GM12891 (cell line): ENCODE data around the gene SOX10.

ENCODE experiments used
- DNase-seq: peaks from one replicate; pipeline ENCODE4 v3.0.0; 2011; ENCODE audit warnings: low spot score; ENCODE audit not compliant: insufficient read length
- FAIRE-seq: peaks from 2 replicates; lab custom pipeline; 2011; peaks lifted over from hg19 to GRCh38; lab: Jason Lieb, UNC
- PAX5 ChIP-seq: IDR thresholded peaks from 2 replicates; pipeline ENCODE4 v1.6.1; 2011; ENCODE audit warnings: low read length, moderate library complexity, mild to moderate bottlenecking; ENCODE audit not compliant: insufficient read depth, severe bottlenecking
- POLR2A ChIP-seq: IDR thresholded peaks from 2 replicates; pipeline ENCODE4 v1.6.1; 2011; ENCODE audit warnings: low read depth, low read length, control low read depth
- POLR2AphosphoS5 ChIP-seq: IDR thresholded peaks from 2 replicates; pipeline ENCODE4 v1.6.1; 2011; ENCODE audit warnings: low read depth, low read length, control low read depth
- POU2F2 ChIP-seq: IDR thresholded peaks from 2 replicates; pipeline ENCODE4 v1.6.1; 2011; ENCODE audit warnings: low read depth, mild to moderate bottlenecking, control low read depth, low read length, moderate library complexity
- SPI1 ChIP-seq: IDR thresholded peaks from 2 replicates; pipeline ENCODE4 v1.6.1; 2011; ENCODE audit warnings: low read depth, low read length, control low read depth
- TAF1 ChIP-seq: IDR thresholded peaks from 2 replicates; pipeline ENCODE4 v1.6.1; 2011; ENCODE audit warnings: low read depth, low read length, control low read depth

SOX10 gene

DNA sequence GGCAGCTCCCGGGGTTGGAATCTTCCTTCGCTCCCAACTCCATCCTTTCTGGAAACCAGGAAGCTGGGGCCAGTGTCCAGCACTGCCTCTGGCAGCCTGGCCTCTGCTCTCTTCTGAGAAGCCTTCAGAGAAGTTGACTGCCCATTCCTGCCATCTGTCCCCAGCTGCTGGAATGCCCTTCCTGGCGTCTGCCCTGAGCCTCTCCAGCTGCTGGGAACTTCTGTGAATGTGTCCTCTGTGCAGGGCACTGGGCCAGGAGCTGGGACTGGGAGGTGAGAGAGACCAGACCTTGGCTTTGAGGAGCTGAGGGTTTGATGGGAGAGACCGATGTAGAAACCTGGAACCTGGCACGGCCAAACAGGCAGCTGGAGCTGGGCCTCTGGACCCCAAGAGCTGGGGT, 5.9 kb upstream of the SOX10 start:
- FAIRE-seq = no peak
- no peak for DNase-seq
- TF ChIP-seq TAF1 (no peak), POLR2AphosphoS5 (no peak), POLR2A (no peak), PAX5 (no peak), SPI1 (no peak), POU2F2 (no peak)

DNA sequence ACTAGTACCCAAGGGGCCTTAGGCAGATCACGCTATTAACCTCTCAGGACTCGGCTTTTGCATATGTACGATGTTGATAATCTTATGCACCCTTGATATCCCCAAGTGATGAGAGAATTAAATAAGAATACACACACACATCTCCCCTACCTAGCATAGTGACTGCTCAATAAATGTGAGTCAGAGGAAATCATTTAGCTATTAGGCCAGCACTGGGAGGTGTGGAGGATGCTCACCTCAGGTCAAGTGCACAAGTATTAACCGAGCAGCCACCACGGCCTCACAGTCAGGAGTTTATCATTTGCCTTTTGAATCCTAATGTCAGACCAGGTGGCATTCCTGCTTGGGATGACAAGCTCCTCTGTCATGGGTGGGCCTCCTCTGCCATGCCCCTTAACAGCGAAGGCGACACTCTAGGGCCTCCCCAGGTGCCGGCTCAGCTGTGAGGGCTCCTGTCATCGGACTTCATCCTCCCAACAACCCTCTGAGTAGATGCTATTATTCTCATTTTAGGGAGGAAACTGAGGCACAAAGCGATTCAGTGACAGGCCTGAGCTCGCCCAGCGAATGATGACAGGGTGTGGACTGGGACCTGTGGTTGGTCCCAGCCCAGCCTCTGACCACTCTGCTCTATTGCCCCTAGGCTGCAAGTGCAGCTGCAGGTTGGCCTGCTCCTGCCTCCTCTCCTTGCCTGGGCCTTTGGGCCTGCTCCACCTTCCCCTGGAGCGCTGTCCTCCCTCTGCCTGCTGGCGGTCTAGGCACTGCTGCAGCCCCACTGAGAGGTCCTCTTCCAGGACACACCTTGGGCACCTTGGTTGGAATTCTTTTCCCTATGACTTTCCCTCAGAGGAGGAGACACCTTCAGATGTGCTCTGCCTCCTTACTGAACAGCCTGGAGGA, 5.0 kb upstream of the SOX10 start:
- no peak for FAIRE-seq
- no peak for DNase-seq
- TF ChIP-seq POU2F2 (no peak), POLR2AphosphoS5 (no peak), POLR2A (no peak), TAF1 (no peak), SPI1 (no peak), PAX5 (no peak)

DNA sequence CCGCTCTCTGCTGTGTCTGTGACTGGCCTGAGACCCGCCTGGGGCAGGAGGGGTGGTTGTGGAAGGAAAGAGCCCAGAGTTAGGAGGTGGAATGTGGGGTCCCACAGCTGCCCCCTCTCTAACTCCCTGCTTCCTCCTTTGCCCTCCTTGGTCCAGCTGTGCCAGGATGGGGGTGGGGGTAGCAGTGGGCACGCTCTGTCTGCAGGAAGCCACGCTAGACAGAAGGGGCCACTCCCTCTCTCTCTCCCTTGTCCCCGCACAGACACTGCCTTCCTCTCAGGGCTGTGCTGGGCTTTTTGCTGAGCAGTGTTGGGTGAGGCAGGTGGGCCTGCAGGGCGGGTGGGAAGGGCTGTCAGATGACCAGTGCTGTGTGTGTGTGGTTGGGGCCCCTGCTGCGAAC, 2.0 kb upstream of the SOX10 start:
- DNase-seq = no peak
- TF ChIP-seq POU2F2 = no peak
- TF ChIP-seq POLR2A = no peak
- no peak for TF ChIP-seq POLR2AphosphoS5
- TF ChIP-seq TAF1 = no peak
- TF ChIP-seq PAX5 = no peak
- TF ChIP-seq SPI1 = no peak
- FAIRE-seq = no peak

DNA sequence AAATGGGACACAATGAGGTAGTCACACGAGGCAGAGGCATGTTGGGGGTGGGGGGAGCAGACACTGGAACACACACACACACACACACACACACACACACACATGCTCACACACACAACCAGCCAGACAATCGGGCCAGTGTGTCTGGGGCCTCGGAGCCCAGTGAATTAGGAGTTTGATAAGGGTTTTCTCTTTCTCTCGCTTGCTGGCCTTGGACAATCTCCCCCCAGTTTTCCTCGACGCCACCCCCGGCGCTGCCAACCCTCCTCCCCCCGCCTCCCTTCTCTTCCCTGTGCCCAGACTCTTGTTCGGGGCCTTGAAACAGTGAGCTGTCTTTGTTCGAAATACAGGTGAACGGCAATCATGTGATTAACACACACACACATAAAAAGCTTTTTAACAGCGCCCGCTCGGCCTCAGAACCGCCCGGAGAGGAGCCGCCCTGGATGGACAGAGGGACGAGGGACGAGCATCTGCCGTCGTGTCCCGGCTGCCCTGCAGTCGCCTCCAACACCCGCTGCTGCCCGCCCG, 1.5 kb upstream of the SOX10 start:
- FAIRE-seq = no peak
- TF ChIP-seq SPI1 = no peak
- TF ChIP-seq TAF1 = no peak
- TF ChIP-seq PAX5 = no peak
- no peak for TF ChIP-seq POLR2AphosphoS5
- TF ChIP-seq POU2F2 = no peak

DNA sequence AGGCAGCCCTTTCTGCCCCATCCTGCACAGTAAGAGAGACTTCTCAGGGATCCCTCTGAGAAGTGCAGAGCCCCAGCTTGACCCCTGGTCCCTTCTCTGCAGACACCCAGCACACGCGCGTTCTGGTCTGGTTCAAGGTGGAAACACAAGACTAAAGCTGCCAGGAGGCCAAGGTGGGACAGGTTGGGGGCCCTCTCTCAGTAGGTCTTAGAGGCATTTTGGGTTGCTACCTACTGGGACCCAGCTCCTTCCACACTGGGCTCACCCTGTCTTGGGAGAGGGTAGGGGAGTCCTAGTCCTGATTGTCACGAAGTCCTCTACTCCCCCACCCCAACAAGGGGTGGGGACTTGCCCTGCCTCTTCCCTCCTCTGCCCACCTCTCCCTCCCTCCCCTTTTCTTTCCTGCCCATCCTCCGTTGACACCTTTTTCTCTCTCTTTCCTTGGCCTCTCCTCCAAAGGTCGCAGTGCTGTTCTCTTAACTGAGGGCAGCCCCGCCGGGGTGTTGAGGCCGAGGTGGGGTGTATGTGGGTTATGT, 763 bp upstream of the SOX10 start:
- TF ChIP-seq POU2F2 (no peak), POLR2A (no peak), SPI1 (no peak), PAX5 (no peak), TAF1 (no peak), POLR2AphosphoS5 (no peak)
- FAIRE-seq (no peak), DNase-seq (no peak)

More for the DNA sequence above, 1.5 kb upstream of the SOX10 start:
- no peak for DNase-seq

DNA sequence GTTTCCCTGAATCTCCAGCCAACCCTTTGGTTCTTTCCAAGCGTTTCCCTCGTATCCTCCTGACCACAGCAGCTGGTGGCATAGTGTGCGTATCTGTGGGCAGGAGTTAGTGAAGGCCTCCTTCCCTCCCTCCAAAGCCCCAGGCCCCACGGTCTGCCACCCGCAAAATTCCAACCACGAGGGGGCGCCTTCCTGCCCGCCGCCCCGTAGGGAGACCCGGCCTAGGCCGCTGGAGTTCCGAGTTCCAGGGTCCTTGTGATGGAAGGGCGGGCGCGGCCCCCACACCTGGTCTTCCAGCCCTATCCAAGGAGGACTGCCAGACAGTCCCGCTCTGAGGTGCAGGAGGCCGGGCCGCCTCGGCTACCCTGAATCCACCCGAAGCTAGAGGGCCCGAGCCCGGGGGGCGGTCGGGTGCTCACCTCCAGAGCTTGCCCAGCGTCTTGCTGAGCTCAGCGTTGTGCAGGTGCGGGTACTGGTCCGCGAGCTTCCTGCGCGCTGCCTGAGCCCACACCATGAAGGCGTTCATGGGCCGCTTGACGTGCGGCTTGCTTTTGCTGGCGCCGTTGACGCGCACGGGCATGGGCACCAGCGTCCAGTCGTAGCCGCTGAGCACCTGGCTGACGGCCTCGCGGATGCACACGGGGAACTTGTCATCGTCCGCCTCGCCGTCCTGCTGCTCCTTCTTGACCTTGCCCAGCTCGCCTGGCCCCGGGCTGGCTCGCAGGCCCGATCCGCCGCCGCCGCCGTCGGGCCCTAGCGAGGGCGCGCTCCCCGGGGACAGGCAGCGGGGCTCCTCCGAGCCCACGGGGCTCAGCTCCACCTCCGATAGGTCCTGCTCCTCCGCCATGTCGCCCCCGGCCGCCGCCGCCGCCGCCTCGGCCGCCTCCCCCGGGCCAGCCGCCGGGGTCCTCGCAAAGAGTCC, 1.2 kb downstream of the SOX10 start:
- FAIRE-seq (no peak), DNase-seq (no peak)
- no peak for TF ChIP-seq POLR2AphosphoS5
- TF ChIP-seq TAF1 = no peak
- TF ChIP-seq POLR2A = no peak
- TF ChIP-seq SPI1 = no peak
- no peak for TF ChIP-seq PAX5
- TF ChIP-seq POU2F2 = no peak

DNA sequence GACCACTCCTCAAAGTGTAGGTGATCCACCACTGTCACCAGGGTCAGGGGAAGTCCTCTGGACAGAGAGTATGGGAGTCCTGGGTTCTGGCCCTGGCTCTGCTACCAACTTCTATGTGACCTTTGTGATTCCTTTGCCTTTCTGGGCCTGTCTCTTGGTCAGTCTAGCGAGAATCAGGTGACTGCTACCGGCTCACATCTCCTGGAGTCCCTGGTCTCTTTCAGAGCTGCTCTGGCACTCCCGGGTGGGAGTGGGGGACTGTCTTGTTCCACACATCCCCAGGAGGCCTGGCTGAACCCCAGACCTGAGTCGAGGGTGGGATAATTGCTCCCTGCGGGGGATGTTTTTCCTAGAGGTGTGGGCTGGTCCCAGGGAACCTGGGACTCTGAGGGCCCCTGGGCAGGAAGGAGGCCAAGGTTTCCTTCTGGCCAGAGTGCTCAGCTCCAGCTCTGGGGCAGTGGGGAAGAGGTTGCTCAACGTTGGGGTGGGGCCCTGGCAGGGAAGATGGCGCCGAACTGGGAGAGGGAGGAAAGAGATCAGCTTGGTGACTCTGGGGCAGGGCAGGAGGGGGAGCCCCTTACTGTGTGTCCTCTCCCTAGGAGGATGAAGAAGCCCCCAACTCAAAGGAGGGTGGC, 2.1 kb downstream of the SOX10 start:
- no peak for DNase-seq

DNA sequence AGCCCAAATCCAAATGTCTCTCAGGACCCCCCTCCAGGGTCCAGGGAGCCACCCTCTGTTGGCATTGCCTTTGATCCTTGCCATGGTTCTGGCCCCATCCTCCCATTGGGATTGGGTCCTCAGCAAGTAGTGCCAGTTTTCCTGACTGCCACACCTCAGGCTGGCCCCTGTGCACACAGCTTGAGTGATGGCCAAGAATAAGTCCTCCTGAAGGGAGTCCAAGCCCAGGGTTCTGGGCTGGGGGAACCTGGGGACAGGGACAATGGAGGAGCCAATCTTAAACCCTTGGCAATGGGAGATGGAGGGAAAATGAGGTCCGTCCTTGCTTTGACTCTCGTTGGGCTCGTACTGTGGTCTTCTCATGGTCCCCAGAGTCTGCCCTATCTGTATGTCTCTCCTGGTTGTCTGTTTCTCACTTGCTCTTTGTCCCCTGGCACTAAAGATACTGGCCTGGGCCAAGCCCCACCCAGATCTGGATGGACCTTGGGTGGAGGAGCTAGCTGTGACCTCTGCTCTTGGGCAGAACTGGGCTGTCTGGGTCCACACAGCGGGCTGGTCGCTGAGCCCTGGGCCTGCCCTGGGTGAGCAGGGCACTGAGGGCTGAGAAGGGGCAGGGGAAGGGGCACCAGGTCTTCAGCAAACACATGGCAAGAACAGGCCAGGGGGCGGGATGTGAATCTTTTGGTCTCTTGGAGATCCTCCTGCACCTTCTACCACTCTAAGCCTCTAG, 2.9 kb downstream of the SOX10 start:
- FAIRE-seq (no peak), DNase-seq (no peak)
- TF ChIP-seq POLR2AphosphoS5 (no peak), PAX5 (no peak), POLR2A (no peak), TAF1 (no peak), POU2F2 (no peak), SPI1 (no peak)

More for the DNA sequence above, 2.1 kb downstream of the SOX10 start:
- TF ChIP-seq PAX5 = no peak
- no peak for TF ChIP-seq SPI1
- TF ChIP-seq POLR2A = no peak
- FAIRE-seq = no peak

DNA sequence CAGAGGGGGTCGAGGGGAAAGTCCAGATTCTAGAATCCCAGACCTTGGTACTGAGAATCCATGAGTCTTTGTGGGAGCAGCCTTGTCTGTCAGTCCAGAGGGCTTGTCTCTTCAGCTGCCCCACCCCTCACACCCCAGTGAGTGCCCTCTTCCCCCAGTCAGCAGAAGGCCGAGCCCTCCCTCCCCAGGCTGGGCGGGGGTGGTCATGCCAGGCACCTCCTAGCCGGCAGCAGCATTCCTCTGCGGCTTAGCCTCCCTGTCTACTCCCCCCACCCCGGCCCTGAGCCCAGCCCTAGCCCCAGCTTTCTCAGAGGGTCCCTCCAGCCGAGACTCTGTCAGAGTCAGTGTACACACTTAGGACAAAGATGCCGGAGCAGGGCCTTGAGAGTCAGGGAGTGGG, 4.6 kb downstream of the SOX10 start:
- FAIRE-seq (no peak), DNase-seq (no peak)
- no peak for TF ChIP-seq POLR2AphosphoS5
- TF ChIP-seq TAF1 = no peak
- no peak for TF ChIP-seq PAX5
- no peak for TF ChIP-seq POU2F2
- TF ChIP-seq POLR2A = no peak
- no peak for TF ChIP-seq SPI1
